Neutrophil (primary cell): ENCODE data around the gene SMIM24.
A peak's percentile ranks its signal among the peaks of the same experiment; 100 is the strongest.

Source experiments
- H3K27ac ChIP-seq: fragments of 200-600 bp; sonication (generic); 2 replicates; pipeline ENCODE4 v1.5.1; 2016; ENCODE audit warnings: mild to moderate bottlenecking, moderate library complexity
- H3K27me3 ChIP-seq: fragments of 200-600 bp; sonication (generic); 2 replicates; pipeline ENCODE4 v1.6.0; 2016; ENCODE audit warnings: mild to moderate bottlenecking
- H3K36me3 ChIP-seq: fragments of 200-600 bp; sonication (generic); 2 replicates; pipeline ENCODE4 v1.5.1; 2017
- H3K4me1 ChIP-seq, 2 experiments: fragments of 200-600 bp in 1 of 2; sonication (generic) in 1 of 2; 1 replicate in 1 of 2; 2 replicates in 1 of 2; pipeline versions ENCODE4 v1.5.1 to v1.6.1; 2013 to 2016; ENCODE audit warnings: low read depth in 1 of 2, low read length in 1 of 2, mild to moderate bottlenecking in 1 of 2, moderate library complexity in 1 of 2; ENCODE audit not compliant: control insufficient read depth in 1 of 2, insufficient read depth in 1 of 2
- H3K4me3 ChIP-seq, 2 experiments: fragments of 200-600 bp in 1 of 2; sonication (generic) in 1 of 2; 1 replicate in 1 of 2; 2 replicates in 1 of 2; pipeline ENCODE4 v1.5.1; 2013 to 2016; ENCODE audit warnings: low read depth in 1 of 2, low read length in 1 of 2, mild to moderate bottlenecking in 1 of 2, moderate library complexity in 1 of 2
- H3K9me3 ChIP-seq: fragments of 200-600 bp; sonication (generic); 2 replicates; pipeline ENCODE4 v1.5.1; 2016
- CTCF ChIP-seq: fragments of 200-600 bp; sonication (generic); IDR thresholded peaks from 2 replicates; pipeline ENCODE4 v1.5.1; 2016; ENCODE audit warnings: antibody characterized with exemption

The SMIM24 gene

GRCh38 chr19:3522421-3523360 is 42.4 kb upstream of the SMIM24 start:
- Histone ChIP-seq H3K4me3 (no peak overlapping the region), H3K27ac (no peak overlapping the region), H3K27me3 (no peaks in the 10 kb centered on the region), H3K9me3 (no peaks in the 10 kb centered on the region), H3K4me1 (no peaks in the 10 kb centered on the region), H3K36me3 (peaks cover 86% of the 10 kb centered on the region)
- TF ChIP-seq CTCF: no peak

- peaks cover 76% of the 10 kb centered on the region for H3K36me3 ChIP-seq
- H3K4me1 ChIP-seq: no peaks in the 10 kb centered on the region
- no peaks in the 10 kb centered on the region for H3K9me3 ChIP-seq
- no peaks in the 10 kb centered on the region for H3K27me3 ChIP-seq
- no peak overlapping the region for H3K4me3 ChIP-seq
- no peak for TF ChIP-seq CTCF
- H3K27ac ChIP-seq: peak overlapping the region; percentile 0
These were observed 40.8 kb upstream of the SMIM24 start for GRCh38 chr19:3521104-3521445.

DNA sequence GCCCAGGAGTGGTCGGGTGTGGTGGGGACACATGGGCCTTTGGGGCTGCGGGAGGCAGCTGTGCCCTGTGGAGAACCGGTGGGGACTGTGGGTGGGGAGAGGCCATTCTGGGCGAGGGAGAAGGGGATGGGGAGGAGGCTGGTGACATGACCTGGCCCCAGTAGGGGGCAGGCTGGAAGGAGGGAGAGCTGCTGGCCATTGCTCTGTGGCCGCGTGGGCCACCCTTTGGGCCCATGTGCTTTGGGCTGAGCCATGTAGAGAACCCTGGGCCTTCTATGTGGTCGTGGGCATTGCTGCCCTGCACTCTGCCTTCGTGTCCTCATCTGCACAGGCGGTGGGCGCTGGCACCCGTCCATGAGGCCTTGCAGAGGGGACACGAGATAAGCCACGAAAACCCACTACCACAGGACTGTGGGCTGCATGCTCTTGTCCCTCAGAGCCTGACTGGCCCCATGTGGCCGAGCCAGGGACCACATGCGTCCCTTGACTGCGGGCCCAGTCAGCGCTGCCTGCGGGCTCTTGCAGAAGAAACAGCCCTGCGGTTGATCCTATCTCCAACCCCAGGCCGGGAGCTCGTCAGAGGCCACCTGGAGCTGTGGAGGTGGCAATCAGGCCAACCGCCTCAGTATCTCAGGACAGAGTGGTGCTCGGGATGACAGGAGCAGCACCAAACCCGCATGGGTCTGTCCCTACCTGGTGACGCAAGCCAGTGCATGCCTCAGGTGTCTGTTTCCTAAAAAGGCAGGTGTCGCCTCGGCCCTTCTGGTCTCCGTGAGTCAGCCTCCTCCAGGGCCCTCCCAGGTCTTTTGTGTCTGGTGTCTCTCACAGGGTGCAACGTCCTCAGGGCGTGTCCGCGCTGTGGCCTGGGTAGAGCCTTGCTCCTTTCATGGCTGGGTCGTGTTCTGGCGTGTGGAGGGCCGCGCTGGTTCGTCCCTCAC is 40.1 kb upstream of the SMIM24 start:
- H3K36me3 ChIP-seq: peaks cover 70% of the 10 kb centered on the region
- no peak for TF ChIP-seq CTCF
- H3K9me3 ChIP-seq: no peaks in the 10 kb centered on the region
- H3K27ac ChIP-seq: peak overlapping the region; percentile 0
- H3K4me3 ChIP-seq: no peak overlapping the region
- no peaks in the 10 kb centered on the region for H3K27me3 ChIP-seq
- H3K4me1 ChIP-seq: no peaks in the 10 kb centered on the region

DNA sequence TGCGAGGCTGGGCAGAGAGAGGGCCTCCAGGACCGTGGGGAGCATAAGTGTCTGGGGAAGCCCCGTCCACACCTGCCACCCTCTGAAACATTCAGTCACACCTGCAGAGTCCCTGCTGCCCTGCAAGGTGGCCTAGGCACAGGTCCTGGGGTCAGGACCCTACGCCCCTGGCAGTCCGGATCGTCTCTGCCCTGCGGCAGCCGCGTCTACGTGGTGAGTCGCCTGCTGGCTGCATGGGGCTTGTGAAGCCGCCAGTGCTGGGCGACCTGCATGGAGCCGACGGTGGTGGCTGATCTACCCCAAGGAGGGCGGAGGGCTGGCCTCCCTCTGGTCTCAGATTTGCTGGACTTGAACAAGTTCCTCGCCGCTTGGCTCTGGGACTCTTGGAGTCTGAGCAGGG is 38.8 kb upstream of the SMIM24 start:
- Histone ChIP-seq H3K4me1 (no peaks in the 10 kb centered on the region), H3K36me3 (peaks cover 66% of the 10 kb centered on the region), H3K27me3 (no peaks in the 10 kb centered on the region), H3K9me3 (no peaks in the 10 kb centered on the region), H3K27ac (no peak overlapping the region), H3K4me3 (no peak overlapping the region)
- no peak for TF ChIP-seq CTCF

- Histone ChIP-seq H3K36me3 (peaks cover 66% of the 10 kb centered on the region), H3K27ac (no peak overlapping the region), H3K9me3 (no peaks in the 10 kb centered on the region), H3K4me3 (no peak overlapping the region), H3K4me1 (no peaks in the 10 kb centered on the region), H3K27me3 (no peaks in the 10 kb centered on the region)
- no peak for TF ChIP-seq CTCF
These were observed 38.3 kb upstream of the SMIM24 start for GRCh38 chr19:3518659-3519058.
